HG02759 (cell line): ENCODE measurements around the gene FNIP1.
"Not testable (repeated sequence)": the region's sequence is repeated elsewhere in the genome, so short reads cannot be mapped to it uniquely, and the experiment has no call there.

ENCODE experiments used
- ATAC-seq: cut with Tn5 transposase; IDR thresholded peaks from one replicate; pipeline ENCODE4 v1.9.1; 2021; ENCODE audit warnings: mild to moderate bottlenecking, moderate library complexity; ENCODE audit not compliant: unreplicated experiment

FNIP1 gene

DNA sequence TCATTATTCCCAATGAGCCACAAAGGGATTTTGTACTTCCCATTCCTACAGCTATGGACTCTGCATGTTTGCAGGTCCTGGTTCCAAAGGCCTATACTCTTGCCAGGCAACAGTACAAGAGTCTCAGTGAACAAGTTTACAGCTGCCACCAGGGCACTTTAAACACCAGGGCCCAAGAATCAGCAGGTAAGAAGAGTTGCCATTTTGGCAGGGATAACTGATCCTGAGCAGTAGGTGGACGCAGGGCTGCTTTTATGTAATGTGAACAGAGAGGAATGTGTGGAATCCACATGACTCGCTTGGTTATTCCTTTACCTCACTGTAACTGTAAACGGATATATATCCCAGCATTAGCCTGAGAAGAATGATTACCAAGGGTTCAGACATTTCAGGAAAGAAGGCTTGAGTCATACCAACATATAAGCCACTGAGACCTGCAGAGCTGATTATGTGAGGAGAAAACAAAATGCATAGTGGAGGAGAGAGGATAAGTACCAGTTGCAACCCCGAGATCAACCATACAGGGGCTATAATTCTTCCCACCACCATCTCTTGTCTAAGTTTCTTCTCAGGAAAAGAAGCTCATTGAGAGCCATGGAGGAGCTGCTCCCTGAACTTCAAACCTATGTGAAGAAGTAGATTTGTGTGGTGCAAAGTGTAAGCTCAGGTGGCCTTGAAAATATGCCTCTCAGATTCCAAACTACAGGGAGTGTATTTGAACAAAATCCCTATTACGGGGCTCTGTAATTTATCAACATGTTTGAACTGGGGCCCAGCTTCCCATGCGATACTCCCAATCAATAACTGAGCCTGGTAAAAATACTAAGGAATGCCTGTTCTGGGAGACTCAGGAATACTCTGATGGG lies 186.4 kb downstream of the FNIP1 start:
- ATAC-seq = no peak

DNA sequence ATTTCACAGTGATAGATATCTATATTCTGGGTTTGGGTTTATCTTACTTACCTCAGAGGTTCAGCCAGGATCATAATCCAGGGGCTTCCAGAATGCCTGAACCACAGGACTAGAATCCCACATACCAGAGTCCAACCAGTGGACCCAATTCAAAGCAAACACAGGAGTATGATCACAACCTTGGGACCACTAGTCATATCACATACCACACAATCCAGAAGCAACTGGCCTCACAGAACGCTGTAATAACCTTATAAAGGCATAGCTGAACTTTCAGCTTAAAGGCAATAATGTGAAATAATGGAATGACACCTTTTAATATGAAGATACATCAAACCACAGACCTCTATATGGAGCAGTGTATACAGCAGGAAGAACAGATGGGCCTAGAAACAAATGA lies 187.0 kb downstream of the FNIP1 start:
- no peak for ATAC-seq

DNA sequence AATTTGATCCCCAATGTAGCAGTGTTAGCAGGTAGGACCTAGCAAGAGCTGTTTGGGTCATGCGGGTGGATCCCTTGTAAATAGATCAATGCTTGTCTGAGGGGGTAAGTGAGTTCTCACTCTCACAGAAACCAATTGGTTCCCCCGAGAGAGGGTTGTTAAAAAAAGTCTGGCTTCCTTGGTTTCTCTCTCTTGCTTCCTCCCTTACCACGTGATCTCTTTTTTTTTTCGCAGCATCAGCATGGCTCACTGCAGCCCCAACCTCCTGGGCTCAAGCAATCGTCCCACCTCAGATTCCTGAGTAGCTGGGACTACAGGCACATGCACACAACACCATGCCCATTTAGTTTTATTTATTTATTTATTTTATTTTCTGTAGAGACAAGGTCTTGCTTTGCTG lies 188.2 kb downstream of the FNIP1 start:
- ATAC-seq = no peak

DNA sequence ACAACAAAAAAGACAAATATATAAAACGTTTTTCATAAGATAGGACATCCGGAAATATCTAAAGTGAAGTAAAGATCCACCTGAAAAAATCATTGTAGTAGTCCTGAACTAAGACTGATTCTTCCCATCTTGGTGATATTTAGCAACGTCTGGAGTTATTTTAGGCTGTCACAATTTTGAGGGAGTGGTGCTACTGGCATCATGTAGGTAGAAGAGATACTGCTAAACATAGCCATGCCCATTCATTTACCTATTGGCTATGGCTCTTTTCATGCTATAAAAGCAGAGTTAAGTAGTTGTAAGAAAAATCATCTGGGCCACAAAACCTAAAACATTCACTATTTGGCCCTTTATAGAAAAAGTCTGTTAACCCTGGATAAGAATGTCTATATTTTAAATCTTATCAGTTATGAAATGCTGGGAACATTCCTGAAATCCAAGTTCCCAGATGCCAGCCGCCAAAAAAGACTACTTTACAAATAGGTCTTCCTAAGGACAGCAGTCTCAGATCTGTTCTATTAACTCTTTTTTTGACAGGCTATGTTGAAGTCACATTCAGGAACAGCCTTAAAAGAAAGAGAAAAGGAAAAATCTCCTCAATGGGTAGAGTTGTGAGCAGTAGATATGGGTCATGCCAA lies 188.8 kb downstream of the FNIP1 start:
- no peak for ATAC-seq

DNA sequence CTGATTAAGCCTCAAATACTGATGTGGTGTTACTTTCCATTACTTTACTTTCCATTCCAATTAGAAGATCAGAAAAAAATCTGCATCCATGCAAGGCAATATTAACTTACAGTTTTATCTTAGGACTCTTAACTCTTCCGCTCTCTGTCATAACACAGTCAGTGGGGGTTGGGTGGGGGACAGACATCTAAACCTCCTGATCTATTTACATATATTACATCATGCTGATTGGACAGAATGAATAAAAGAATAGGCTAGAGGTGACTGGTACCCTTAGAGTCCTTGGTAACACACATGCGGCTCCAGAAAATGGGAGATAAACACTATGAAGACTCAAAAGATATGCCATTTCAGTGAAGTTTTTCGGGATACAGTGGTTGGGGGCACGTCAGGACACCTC lies 189.4 kb downstream of the FNIP1 start:
- ATAC-seq = no peak

DNA sequence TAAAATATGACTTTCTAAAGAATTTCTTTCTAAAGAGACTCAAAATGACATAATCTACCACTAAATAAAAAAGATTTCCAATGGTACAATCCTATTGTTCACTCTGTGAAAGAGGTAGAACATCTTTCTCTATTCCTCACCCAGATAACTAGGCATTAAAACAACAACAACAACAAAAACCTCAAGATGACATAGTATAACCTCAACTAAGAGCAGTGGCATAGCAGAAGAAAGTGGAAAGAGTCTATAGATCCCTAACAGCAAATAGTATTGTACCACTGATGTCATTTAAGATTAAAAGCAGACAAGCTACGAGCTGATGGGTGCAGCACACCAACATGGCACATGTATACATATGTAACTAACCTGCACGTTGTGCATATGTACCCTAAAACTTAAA lies 191.7 kb downstream of the FNIP1 start:
- no peak for ATAC-seq

DNA sequence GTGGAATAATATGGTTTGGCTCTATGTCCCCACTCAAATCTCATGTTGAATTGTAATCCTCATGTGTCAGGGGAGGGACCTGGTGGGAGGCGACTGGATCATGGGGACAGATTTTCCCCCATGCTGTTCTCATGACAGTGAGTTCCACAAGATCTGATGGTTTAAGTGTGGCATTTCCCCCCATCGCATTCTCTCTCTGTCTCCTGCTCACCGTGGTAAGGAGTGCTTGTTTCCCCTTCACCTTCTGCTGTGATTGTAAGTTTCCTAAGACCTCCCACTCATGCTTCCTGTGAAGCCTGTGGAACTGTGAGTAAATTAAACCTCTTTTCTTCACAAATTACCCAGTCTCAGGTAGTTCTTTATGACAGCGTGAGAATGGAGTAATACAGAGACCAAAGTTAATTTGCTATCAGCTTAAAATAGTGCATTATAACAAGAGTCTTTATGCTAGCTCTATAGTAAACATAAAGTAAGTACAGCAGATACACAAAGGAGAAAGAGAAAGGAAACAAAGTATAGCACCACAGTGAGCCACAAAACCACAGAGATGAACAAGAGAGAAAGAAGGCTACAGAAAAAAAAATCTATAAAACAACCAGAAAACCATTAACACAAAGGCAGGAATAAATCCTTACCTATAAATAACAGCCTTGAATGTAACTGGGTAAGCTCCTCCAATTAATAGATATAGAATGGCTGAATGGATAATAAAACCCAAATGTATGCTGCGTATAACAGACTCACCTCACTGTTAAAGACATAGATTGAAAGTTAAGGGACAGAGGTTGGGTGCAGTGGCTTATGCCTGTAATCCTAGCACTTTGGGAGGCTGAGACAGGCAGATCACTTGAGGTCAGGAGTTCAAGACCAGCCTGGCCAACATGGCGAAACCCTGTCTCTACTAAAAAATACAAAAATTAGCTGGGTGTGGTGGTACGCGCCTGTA lies 201.5 kb downstream of the FNIP1 start:
- no peak for ATAC-seq

DNA sequence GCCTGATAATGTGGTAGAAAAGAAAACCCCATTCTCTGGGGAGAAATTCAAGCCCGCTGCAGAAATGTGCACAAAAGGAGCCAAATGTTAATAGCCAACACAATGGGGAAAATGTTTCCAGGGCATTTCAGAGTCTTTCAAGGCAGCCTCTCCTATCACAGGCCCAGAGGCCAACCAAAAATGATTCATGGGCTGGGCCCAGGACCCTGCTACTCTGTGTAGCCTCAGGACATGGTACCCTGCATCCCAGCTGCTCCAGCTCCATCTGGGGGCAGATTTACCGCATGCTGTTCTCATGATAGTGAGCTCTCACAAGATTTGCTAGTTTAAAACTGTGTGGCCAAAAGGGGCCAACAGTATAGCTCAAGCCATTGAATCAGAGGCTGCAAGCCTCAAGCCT lies 202.9 kb downstream of the FNIP1 start:
- ATAC-seq = no peak

DNA sequence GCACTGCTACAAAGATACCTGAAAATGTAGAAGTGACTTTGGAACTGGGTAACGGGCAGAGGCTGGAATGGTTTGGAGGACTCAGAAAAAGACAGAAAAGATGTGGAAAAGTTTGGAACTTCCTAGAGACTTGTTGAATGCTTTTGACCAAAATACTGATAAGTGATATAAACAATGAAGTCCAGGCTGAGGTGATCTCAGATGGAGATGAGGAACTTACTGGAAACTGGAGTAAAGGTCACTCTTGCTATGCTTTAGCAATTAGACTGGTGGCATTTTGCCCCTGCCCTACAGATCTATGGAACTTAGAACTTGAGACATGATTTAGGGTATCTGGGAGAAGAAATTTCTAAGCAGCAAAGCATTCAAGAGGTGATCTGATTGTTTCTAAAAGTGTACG lies 203.4 kb downstream of the FNIP1 start:
- ATAC-seq = not testable (repeated sequence)
